GM19240 (cell line): Measurements from ENCODE around the gene MPDZ.

ENCODE experiments used
- DNase-seq: peaks from one replicate; pipeline ENCODE4 v3.0.0; 2011; ENCODE audit warnings: low spot score; ENCODE audit not compliant: insufficient read length

The MPDZ gene

DNA sequence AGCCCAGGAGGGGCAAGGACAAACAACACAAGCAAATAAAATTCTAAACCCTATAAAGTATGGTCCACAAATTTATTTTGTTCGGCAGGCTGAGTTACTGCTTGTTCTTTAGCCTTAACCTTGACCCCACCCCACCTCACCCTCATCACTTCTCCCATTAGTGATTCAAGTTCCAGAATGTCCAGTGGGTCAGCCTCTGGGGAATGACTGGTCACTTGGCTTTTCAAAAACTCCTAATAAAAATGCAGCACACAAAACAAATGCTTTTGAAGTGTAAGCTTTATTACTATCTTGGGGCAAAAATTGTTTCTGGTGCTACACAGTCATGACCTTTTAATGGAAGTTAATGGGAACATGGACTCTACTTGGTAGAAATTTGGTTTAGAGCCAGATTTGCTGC lies 142.1 kb downstream of the MPDZ start:
- no peak for DNase-seq

- DNase-seq: no peak
These were observed 147.5 kb downstream of the MPDZ start for GRCh38 chr9:13131991-13132390.

- no peak for DNase-seq
These were observed 148.1 kb downstream of the MPDZ start for GRCh38 chr9:13131416-13131815.

GRCh38 chr9:13128266-13128860 lies 151.1 kb downstream of the MPDZ start:
- DNase-seq: no peak

DNA sequence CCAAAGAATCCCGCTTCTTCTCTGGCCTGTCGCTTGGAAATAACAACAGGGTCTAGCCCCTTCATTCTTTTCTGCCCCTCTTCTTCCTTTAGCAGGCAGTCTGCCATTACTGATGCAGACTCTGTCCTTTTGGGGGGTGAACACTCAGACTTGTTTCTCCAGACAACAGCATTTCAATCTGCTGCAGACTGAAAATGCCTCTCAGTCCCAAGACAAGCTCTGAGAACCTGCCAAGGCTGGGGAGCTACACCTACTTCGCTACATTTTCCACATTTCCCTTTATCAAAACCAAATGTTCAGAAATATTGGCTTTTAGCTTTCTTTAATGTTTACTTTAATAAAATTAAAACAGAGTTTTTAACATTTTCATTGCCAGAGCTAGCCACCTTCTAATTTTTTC lies 152.4 kb downstream of the MPDZ start:
- no peak for DNase-seq

DNA sequence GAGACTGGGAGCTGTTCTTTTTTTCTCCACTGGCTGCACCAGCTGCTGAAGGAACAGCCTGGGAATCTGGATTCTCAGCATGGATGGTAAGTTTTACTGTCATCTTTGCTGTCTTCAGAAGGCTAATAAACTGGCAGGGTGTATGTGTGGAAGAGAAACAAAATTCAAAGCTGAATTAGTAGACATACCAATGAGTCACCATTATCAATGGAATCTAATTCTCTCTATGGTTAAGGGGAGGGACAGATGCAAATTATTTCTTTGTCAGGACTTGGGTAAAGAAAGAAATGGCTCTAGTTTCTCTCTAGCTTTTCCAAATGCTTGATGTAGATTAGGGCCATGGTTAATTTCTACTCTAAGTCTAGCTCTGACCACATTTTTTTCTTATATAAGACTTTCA lies 154.2 kb downstream of the MPDZ start:
- no peak for DNase-seq

DNA sequence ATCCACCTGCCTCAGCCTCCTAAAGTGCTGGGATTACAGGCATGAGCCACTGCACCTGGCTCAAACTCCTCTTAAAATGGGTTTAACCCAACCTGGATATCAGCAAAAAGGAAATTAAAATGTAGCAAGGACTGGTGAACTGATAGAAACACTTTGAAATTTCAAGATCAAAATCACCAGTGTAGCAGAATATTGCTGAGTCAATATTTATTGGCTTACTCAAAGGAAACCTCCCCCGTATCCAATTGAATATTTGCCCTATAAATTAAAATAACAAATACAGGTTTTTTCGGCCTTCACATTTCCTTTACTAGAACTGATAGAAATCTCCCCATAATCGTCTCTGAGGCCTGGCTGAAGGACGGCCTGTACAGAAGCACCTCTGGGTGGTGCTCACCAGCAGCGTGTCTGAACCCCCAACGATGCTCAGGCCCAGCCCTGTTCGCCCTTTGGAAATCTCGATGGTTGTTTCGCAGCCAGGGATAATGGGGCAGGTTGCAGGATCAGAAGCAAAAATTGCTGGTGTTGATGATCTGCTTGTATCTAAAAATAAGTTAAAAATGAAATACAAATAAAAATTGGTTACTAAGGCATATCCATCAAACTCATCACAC lies 156.6 kb downstream of the MPDZ start:
- no peak for DNase-seq

GRCh38 chr9:13118313-13118712 lies 161.2 kb downstream of the MPDZ start:
- no peak for DNase-seq

DNA sequence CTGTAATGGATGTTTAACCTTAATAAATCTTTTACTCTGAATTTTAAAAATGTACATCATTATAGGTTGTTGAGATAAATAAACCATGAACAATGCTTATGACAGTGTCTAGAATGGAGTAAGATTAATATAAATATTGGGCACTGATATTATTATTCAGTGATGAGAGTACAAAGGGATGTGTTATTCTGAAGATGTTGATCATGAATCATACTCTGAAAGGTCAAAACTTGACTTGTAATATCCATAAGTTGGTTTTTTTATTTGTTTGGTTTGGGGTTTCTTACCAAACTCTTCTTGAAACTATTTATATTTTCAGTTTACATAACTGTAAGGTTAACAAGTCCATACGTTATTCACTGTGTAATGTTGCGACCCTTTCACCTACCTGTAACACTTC lies 163.2 kb downstream of the MPDZ start:
- DNase-seq: no peak

DNA sequence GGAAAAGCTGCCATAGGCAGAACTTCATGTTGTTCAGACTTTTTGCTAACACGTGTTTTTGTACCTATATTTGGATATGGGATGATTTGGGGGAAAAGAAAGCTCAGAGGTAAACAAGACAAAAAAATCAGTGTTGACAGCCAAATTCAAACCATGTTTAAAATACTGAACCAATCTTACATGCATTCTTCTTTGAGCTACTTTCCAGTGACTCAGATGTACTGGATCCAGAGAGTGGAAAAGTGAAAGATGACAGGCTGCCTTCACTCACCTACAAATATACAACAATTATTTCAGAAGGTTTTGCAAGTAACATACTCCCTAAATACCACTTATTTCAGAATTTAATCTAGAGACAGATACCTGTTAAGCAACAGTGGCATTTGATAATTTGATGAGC lies 165.7 kb downstream of the MPDZ start:
- no peak for DNase-seq

DNA sequence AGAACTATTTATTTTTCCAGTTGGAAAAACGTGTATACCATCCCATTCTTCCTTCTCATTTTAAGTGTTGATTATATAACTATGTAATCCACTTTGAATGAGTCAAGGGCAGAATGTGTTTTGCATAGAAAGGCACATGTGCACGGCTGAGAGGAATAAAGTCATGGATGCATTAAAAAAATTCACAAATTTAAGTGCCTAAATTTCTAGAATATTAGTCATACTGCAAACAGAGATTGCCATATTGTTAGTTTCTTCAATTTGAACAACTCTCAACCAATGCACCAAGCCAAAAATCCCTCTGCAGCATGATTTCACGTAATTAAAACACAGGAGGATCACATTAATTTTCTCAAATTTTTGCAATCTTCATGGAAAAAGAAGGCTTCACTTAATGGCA lies 166.3 kb downstream of the MPDZ start:
- no peak for DNase-seq

- no peak for DNase-seq
These were observed 167.7 kb downstream of the MPDZ start for GRCh38 chr9:13111778-13112177.

DNA sequence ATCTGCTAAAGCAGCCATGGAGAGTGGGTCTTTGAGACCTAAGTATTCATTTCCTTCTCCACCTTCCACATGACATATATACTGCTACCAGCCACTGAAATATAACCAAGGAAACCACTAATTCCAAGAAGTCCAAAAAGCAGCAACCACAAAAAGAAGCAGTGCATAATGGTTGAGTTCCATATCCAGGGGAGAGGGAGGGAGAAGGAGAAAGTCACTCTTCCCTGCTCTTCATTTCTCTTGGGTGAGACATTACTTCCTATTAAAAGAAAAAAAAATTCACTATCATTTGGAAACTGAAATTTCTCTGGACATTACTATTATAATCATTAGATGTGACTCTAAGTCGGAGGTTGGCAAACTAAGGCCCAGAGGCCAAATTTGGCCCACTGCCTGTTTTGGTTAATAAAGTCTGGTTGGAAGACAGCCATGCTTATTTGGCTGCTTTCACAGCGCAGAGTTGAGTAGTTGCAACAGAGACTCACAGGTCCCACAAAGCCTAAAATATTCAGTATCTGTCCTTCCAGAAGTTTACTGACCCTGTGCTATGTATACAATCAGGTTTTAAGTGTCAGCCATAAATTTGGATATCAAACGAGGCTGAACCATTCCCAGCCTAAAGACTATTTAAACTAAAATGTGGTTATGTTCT lies 168.6 kb downstream of the MPDZ start:
- DNase-seq: no peak

- DNase-seq: no peak
These were observed 169.7 kb downstream of the MPDZ start for GRCh38 chr9:13109781-13110180.

GRCh38 chr9:13107008-13107407 lies 172.5 kb downstream of the MPDZ start:
- no peak for DNase-seq

DNA sequence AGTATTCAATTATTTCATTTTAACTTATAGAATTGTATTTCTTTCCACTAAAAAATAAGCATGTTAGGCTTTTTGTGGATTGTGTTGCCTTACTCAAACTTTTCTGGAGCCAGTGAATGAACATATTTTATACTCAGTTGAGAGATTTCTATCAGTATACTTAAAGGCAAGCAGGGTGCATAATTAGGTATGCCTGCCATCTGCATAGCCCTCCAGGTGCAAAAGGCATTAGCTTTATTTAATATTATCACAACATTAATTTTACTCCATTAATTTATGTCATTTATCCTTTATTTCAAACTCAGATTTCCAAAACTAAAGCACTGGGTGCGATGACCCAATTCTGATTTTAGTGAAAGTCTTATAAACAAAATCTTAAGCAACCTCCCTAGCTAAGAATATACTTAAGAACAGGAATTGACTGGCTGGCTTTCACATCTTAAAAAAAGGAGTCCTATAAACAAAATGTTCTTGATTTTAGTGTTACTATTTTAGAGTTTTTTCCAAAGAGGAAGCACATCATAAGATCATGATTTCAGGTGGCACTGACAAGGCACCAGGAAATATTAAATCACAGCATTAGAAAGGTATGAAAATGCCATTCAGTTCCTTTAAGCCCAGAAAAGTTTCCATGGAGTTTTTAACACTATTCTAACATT lies 178.4 kb downstream of the MPDZ start:
- no peak for DNase-seq

DNA sequence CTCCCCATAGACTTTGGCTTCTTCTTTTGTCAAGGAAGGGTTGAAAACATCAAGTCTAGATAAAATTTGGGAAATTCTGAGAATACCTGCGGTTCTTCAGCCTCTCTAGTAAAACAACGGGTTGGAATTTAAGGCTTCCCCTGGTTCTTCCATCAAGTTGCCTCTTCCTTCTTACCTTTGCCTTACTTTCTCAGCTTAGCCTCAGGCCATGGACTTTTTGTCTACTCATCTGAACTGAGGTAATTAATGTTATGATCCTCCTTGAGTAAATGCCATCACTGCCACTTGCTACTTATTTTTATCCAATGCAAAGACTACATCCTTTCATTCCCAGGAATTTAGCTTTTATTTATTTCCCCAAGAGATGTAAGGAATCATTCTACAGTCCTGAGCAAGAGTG lies 184.4 kb downstream of the MPDZ start:
- DNase-seq: no peak

DNA sequence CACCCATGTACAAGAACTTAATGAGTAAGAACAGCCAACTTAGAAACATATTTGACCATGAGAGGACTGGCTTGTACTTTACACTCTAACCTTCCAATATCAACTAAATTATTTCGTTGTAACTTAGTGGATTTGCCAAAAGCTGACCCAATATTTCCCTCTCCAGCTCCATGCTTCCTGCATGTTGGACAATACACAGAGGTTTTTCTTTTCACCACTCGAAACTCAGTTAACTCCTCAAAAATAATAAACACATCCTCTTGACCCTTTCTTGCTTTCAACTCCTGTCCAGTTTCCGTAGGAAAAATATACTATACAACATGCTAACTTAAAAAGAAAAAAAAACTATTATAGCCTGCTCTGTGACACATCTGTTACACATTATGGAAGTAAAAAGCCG lies 188.9 kb downstream of the MPDZ start:
- no peak for DNase-seq

GRCh38 chr9:13089666-13090065 lies 189.8 kb downstream of the MPDZ start:
- no peak for DNase-seq

- DNase-seq: no peak
These were observed 190.6 kb downstream of the MPDZ start for GRCh38 chr9:13088720-13089427.

DNA sequence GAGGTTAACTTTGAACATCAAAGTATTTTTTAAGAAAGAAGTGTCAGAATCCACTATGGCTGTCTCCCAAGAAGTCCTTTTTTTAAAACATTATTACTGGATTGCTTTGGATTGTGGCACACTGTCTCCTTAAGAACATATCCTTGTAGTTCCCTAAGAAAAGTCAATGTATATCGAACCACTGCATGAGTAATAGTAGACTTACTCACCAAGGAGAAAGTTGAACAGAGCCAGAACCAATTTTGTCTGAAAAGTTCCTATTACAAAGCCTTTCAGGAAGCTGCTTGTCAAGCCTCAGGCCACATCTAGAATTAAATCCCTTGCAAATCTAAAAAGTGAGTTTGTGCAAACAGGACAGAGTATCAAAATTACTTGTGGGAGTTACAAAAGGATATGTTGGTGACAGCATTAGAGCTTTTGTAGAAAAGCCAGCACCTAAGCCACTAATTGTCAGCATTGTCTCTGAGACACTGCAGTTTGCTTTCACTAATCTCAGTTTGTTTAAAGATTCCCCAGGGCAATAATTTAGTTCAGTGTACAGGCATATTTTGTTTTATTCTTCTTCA lies 195.4 kb downstream of the MPDZ start:
- no peak for DNase-seq

DNA sequence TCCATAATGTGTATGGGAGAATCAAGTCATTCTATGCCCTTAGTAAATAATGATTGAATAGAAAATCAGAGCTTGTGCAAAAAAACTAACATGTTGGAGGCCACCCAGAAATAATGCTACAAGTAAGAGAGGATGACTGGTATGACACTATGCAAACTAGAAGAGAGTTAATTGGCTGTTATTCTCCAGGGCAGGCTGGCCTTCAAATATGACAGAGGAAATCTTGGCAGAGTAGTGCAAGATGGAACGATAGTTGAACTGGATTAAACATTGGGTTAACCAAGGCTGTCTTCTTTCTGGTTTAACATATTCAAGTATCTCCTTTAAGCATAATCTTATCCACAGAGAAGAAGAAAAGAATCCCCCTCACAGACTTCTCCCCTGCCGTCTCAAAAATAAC lies 196.1 kb downstream of the MPDZ start:
- DNase-seq: no peak
